ENCODE measurements around the gene TRUB2.

The TRUB2 gene, protein sequence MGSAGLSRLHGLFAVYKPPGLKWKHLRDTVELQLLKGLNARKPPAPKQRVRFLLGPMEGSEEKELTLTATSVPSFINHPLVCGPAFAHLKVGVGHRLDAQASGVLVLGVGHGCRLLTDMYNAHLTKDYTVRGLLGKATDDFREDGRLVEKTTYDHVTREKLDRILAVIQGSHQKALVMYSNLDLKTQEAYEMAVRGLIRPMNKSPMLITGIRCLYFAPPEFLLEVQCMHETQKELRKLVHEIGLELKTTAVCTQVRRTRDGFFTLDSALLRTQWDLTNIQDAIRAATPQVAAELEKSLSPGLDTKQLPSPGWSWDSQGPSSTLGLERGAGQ

GRCh38 chr9:128322404-128323211, at the start of gene TRUB2, which contains the start of gene COQ4:
TSS of gene TRUB2 (minus strand) at chr9:128322447. CDS start at chr9:128322408, 39 bp downstream.
TSS of gene COQ4 (plus strand) at chr9:128322839. CDS start at chr9:128322859, 20 bp downstream.
- peak; percentile 95 for DNase-seq (ENCODE audit: low read depth)

DNA sequence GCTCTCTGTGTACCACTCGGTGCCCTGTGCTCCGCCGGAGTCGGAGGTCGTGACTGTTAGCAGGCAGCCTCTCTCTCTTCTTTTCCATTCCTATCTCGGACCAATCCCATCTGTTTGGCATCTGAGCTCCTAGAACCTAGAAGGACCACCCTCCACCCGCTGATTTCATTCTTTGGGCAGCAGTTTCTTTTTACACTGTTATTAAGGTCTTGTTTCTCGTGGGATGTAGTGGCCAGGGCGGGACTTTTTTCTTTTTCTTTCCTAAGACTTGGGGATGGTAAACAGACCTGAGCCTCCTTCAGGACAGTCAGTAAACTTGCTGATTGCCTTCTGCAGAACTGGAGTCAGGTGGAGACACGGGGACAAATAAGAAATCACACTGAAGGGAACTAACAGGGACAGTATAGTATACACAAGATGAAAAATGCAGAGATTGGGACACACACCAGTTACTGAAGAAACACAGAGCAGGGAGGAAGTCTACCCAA, 49.4 kb upstream of the TRUB2 start:
- peak; percentile 33 for DNase-seq (ENCODE audit: low read depth)

DNA sequence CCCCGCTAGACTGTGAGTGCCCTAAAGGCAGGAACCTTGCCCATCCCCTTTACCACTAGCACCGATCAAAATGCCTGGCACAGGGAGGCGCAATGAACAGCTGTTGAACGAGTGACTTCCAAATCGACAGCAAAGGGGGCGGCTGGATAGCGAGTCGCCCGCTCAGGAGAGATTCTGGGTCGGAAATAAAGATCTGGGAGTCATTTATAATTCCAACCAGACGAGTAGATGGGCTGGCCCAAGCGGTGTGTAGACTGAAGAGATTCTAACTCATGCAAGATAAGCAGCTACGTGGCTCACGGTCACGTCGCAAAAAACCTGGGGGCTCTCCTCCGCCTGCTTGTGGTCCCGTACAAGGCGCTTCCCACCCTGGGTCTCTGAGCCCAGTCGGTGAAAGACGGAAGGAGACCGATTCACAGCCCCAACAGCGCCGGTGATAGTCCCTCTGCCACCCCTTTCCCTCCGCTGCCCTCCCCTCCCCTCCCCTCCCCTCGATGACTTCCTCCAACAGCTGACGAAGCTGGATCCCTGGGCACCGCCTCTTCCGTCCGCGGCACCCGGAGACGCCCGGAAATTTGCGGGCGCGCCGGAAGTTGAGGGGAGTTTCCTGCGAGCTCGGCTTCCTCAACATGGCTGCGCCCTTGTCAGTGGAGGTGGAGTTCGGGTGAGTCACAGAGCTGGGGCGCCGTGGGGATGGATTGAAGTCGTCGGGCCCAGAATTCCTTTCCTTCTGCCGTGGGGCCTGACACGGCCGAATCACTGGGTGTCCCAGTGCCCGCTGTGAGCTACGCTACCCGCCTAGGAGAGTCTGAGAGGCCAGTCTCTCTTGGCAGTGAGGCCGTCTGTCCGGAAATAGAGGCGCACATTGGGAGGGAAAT, 48.7 kb upstream of the TRUB2 start, which contains the start of gene URM1:
Gene URM1 (plus strand): TSS at position 623 of the 878 bp plus-strand sequence. CDS start 7 bp downstream, at position 630.
- DNase-seq (ENCODE audit: low read depth), result peak; percentile 98

- DNase-seq (ENCODE audit: low read depth), result peak; percentile 10
These were observed 48.1 kb upstream of the TRUB2 start for GRCh38 chr9:128370367-128370751.

- DNase-seq (ENCODE audit: low read depth), result no peak
These were observed 46.9 kb upstream of the TRUB2 start for GRCh38 chr9:128369024-128369706.

DNA sequence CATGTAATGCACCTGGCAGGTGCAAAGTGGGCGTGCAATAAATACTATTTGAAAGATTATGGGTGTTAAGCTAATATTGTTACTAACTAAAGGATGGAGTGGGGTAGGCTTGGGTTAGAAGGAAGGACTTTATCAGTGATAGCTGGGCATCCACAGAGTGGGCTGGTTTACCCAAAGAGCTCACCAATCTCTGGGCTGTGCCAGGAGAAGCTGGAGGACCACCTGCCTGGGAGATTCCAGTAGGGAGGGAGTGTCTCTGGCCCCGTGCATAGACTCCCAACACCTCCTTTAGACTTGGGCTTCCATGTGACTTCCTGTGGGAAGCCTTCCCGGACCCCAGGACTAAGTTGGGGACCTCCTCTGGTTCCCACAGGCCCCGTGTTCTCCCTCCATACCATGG, 43.3 kb upstream of the TRUB2 start:
- no peak for DNase-seq (ENCODE audit: low read depth)

DNA sequence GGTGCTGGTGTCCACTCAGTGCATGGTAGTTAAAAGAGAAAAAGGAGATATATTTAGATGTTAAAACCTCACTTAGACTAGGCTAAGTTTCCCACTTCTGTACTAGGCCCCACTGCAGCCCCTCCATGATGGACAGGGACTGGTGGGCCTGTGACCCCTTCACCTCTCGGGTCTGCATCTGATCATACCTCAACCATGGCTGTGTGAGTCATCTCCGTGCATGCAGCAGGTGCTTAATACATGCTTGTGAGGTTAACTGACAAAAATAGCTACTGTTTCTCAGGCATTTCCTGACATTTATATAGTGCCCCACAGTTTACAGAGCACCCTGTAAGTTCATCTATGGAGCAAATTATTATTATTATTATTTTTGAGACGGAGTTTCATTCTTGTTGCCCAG, 40.5 kb upstream of the TRUB2 start:
- DNase-seq (ENCODE audit: low read depth), result no peak

GRCh38 chr9:128361986-128362646, 39.9 kb upstream of the TRUB2 start:
- peak; percentile 78 for DNase-seq (ENCODE audit: low read depth)

DNA sequence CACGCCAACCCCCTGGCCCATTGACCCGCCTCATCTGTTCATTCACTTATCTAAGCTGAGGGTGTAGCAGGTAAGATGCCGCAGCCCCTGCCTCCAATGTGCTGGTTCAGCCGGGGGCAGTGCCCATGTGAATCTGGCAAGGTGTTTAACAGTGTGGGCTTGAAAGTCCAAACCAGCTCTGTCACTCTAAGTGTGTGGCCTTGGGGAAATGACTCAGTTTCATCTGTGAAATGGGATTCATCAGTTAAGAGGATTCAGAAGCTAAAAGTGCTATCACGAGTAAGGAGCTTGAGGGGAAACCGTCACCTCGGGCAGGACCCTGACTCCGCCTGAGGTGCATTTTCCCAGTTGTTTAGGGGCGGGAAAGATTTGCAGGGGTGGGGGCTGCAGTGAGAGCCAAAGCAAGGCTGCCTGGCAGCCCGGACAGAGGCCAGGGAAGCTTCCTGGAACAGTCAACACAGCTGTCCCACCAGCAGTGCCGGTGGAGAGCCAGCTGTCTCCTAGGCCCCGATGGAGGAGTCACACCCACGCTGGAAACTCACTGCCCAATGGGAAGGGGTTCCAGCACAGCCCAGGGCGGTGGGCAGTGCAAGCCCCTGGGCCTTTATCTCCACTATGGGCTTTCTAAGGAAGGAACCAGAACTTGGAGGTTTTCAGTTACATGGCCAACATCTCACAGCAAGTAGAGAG, 39.2 kb upstream of the TRUB2 start:
- no peak for DNase-seq (ENCODE audit: low read depth)

- no peak for DNase-seq (ENCODE audit: low read depth)
These were observed 38.6 kb upstream of the TRUB2 start for GRCh38 chr9:128360826-128361225.

- no peak for DNase-seq (ENCODE audit: low read depth)
These were observed 36.6 kb upstream of the TRUB2 start for GRCh38 chr9:128358861-128359260.

GRCh38 chr9:128358090-128358489, 35.8 kb upstream of the TRUB2 start:
- no peak for DNase-seq (ENCODE audit: low read depth)

GRCh38 chr9:128355451-128355850, 33.2 kb upstream of the TRUB2 start:
- DNase-seq (ENCODE audit: low read depth), result no peak

DNA sequence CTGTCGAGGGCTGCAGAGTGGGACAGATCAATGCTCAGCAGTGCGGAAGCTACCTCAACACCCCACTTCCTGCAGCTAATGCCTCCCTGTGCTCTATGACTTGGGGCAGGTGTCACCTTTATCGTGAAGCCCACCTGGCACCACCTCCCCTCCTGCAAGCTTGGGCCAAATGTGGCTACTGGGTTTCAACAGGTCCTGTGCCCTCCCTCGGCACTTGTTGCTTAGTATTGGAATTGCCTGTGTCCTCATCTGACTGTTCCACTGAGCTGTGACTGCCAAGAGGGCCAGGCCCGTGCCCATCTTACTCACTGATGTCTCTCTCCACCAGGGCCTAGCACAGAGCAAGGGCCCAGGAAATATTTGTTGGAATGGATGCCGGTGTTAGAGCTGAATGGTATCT, 27.5 kb upstream of the TRUB2 start:
- no peak for DNase-seq (ENCODE audit: low read depth)

- no peak for DNase-seq (ENCODE audit: low read depth)
These were observed 26.9 kb upstream of the TRUB2 start for GRCh38 chr9:128349125-128349524.

- DNase-seq (ENCODE audit: low read depth), result no peak
These were observed 22.8 kb upstream of the TRUB2 start for GRCh38 chr9:128344931-128345605.

- DNase-seq (ENCODE audit: low read depth), result no peak
These were observed 21.6 kb upstream of the TRUB2 start for GRCh38 chr9:128343855-128344254.

DNA sequence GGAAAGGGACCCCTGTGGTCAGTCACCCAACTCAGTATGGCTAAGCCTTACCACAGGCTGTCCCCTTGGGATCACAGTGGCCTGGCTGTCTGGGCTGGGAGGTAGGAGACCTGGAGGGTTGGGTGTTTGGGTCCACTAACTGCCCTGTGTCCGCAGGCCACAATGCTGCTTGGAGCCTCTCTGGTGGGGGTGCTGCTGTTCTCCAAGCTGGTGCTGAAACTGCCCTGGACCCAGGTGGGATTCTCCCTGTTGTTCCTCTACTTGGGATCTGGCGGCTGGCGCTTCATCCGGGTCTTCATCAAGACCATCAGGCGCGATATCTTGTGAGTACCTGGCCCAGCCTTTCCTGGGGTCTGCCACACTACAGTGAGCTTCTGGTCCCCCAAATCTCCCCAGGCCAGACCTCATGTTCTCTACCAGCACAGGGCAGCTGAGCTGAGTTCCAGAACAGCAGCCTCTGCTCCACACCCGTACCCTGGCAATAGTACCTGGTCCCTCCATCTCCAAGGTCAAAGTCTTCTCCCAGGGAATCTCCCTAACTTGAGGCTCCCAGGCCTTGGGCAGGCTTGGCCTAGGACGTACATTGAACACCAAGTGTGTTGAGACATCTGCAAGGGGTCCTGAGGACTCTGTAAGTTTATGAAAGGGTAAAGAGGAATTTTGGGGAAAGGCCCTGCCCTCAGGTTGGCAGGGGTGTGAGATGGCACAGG, 20.9 kb upstream of the TRUB2 start:
- DNase-seq (ENCODE audit: low read depth), result no peak

GRCh38 chr9:128341435-128341849, 19.2 kb upstream of the TRUB2 start:
- DNase-seq (ENCODE audit: low read depth), result peak; percentile 69
